BE2C (cell line): Measurements from ENCODE around the gene RNU2-1.
A peak's percentile ranks its signal among the peaks of the same experiment; 100 is the strongest.
"Not testable (repeated sequence)": the region's sequence is repeated elsewhere in the genome, so short reads cannot be mapped to it uniquely, and the experiment has no call there.

Experiments used
- DNase-seq: peaks from one replicate; pipeline ENCODE4 v3.0.0-alpha.2; 2020
- H3K27me3 ChIP-seq: fragments of 250-450 bp; sonication (Bioruptor Pico); 2 replicates; pipeline ENCODE4 v1.5.1; 2020; ENCODE audit warnings: mild to moderate bottlenecking
- H3K36me3 ChIP-seq: fragments of 250-450 bp; sonication (Bioruptor Pico); 2 replicates; pipeline ENCODE4 v1.5.1; 2020; ENCODE audit warnings: mild to moderate bottlenecking
- H3K4me1 ChIP-seq: fragments of 250-450 bp; sonication (Bioruptor Pico); 2 replicates; pipeline ENCODE4 v1.5.1; 2020
- H3K4me3 ChIP-seq: 2 replicates; pipeline ENCODE4 v1.5.1; 2011; ENCODE audit warnings: low read depth, low read length
- H3K9me3 ChIP-seq: fragments of 250-450 bp; sonication (Bioruptor Pico); 2 replicates; pipeline ENCODE4 v1.5.1; 2020
- CTCF ChIP-seq: IDR thresholded peaks from 2 replicates; pipeline ENCODE4 v1.5.1; 2012; ENCODE audit warnings: mild to moderate bottlenecking, low read depth, low read length

RNU2-1 gene

GRCh38 chr17:43211480-43212402, 22.0 kb downstream of the RNU2-1 start, which contains the start of gene TMEM106A:
TSS of gene TMEM106A (plus strand) at chr17:43211875. CDS start at chr17:43213042, 1,167 bp downstream.
- Histone ChIP-seq H3K27me3 (no peaks in the 10 kb centered on the region), H3K4me1 (peaks cover 4% of the 10 kb centered on the region), H3K4me3 (peak within 1 kb of the TSS; percentile 66), H3K9me3 (no peaks in the 10 kb centered on the region), H3K36me3 (no peaks in the 10 kb centered on the region)
- DNase-seq = peak; percentile 76
- peak; percentile 39 for TF ChIP-seq CTCF

- no peak for TF ChIP-seq CTCF
- H3K4me3 ChIP-seq = peak overlapping the region; percentile 66
- H3K36me3 ChIP-seq = no peaks in the 10 kb centered on the region
- no peaks in the 10 kb centered on the region for H3K27me3 ChIP-seq
- DNase-seq = no peak
- peaks cover 4% of the 10 kb centered on the region for H3K4me1 ChIP-seq
- H3K9me3 ChIP-seq = no peaks in the 10 kb centered on the region
These were observed 22.7 kb downstream of the RNU2-1 start for GRCh38 chr17:43211123-43211479.

- H3K27me3 ChIP-seq = no peaks in the 10 kb centered on the region
- no peak overlapping the region for H3K4me3 ChIP-seq
- no peaks in the 10 kb centered on the region for H3K9me3 ChIP-seq
- no peaks in the 10 kb centered on the region for H3K36me3 ChIP-seq
- TF ChIP-seq CTCF = no peak
- DNase-seq = no peak
- peaks cover 4% of the 10 kb centered on the region for H3K4me1 ChIP-seq
These were observed 23.2 kb downstream of the RNU2-1 start for GRCh38 chr17:43210576-43210975.

GRCh38 chr17:43203013-43203412, 30.8 kb downstream of the RNU2-1 start:
- H3K36me3 ChIP-seq = peaks cover 21% of the 10 kb centered on the region
- not testable (repeated sequence) for H3K9me3 ChIP-seq, H3K4me3 ChIP-seq, H3K27me3 ChIP-seq, H3K4me1 ChIP-seq, DNase-seq

- Histone ChIP-seq H3K27me3 (no peaks in the 10 kb centered on the region), H3K4me3 (no peak overlapping the region), H3K9me3 (no peaks in the 10 kb centered on the region), H3K36me3 (peaks cover 29% of the 10 kb centered on the region), H3K4me1 (peaks cover 9% of the 10 kb centered on the region)
- peak; percentile 92 for DNase-seq
- TF ChIP-seq CTCF = peak; percentile 17; the same call in 1 of the 2 replicates
These were observed 33.6 kb downstream of the RNU2-1 start for GRCh38 chr17:43200127-43200526.

GRCh38 chr17:43199633-43200032, 34.1 kb downstream of the RNU2-1 start:
- Histone ChIP-seq H3K4me1 (peaks cover 9% of the 10 kb centered on the region), H3K9me3 (no peaks in the 10 kb centered on the region), H3K36me3 (peaks cover 34% of the 10 kb centered on the region), H3K4me3 (no peak overlapping the region), H3K27me3 (no peaks in the 10 kb centered on the region)
- no peak for DNase-seq
- no peak for TF ChIP-seq CTCF
